CD14-positive monocyte (primary cell): Measurements from ENCODE around the gene FAM181B. TPM values are rescaled to one million over a fixed set of nuclear protein-coding genes. Genes with fewer than 3 reads are reported as not detected.

ENCODE experiments used
- DNase-seq, 3 donors: peaks; one replicate each; pipeline ENCODE4 v3.0.0-alpha.2; 2011 to 2022
- H2AFZ ChIP-seq: 2 replicates; pipeline ENCODE4 v1.6.0; 2012; ENCODE audit warnings: mild to moderate bottlenecking, low read depth, low read length, inconsistent platforms; ENCODE audit not compliant: insufficient read depth, poor library complexity, severe bottlenecking
- H3K27ac ChIP-seq, 2 donors: 1 replicate in 1 of 2; 2 replicates in 1 of 2; pipeline ENCODE4 v1.5.1; 2012 to 2013; ENCODE audit warnings: low read length in 2 of 2, control low read depth in 1 of 2, inconsistent platforms in 1 of 2, low read depth in 1 of 2, mild to moderate bottlenecking in 1 of 2
- H3K27me3 ChIP-seq, 2 donors: one replicate each; pipeline versions ENCODE4 v1.6.0 to v1.6.1; 2011 to 2013; ENCODE audit warnings: low read length in 2 of 2; ENCODE audit not compliant: control insufficient read depth in 2 of 2, insufficient read depth in 2 of 2
- H3K36me3 ChIP-seq, 2 donors: replicated peaks in 1 of 2; 1 replicate in 1 of 2; 2 replicates in 1 of 2; pipeline versions ENCODE4 v1.5.1 to v1.6.1; 2012 to 2013; ENCODE audit warnings: low read length in 2 of 2, control low read depth in 1 of 2, inconsistent platforms in 1 of 2, mild to moderate bottlenecking in 1 of 2; ENCODE audit not compliant: insufficient read depth in 2 of 2, control insufficient read depth in 1 of 2
- H3K4me1 ChIP-seq, 2 donors: 1 replicate in 1 of 2; 2 replicates in 1 of 2; pipeline versions ENCODE4 v1.5.1 to v1.6.1; 2012 to 2013; ENCODE audit warnings: low read length in 2 of 2, control low read depth in 1 of 2, inconsistent platforms in 1 of 2, mild to moderate bottlenecking in 1 of 2, moderate library complexity in 1 of 2; ENCODE audit not compliant: insufficient read depth in 2 of 2, control insufficient read depth in 1 of 2
- H3K4me2 ChIP-seq: replicated peaks from 2 replicates; pipeline ENCODE3; 2012; ENCODE audit warnings: low read length, moderate library complexity, mild to moderate bottlenecking; ENCODE audit not compliant: poor library complexity, severe bottlenecking; ENCODE audit errors: extremely low read depth
- H3K4me3 ChIP-seq, 3 experiments: fragments of 200-600 bp in 1 of 3; sonication (generic) in 1 of 3; replicated peaks in 1 of 3; 1 replicate in 2 of 3; 2 replicates in 1 of 3; pipeline ENCODE4 v1.5.1; 2011 to 2013; ENCODE audit warnings: low read length in 3 of 3, mild to moderate bottlenecking in 3 of 3, control low read depth in 2 of 3, low read depth in 2 of 3, inconsistent platforms in 1 of 3, moderate library complexity in 1 of 3
- H3K79me2 ChIP-seq: 2 replicates; pipeline ENCODE4 v1.6.0; 2012; ENCODE audit warnings: mild to moderate bottlenecking, control low read depth, inconsistent platforms, low read length, moderate library complexity; ENCODE audit not compliant: insufficient read depth
- H3K9ac ChIP-seq: 2 replicates; pipeline ENCODE4 v1.6.0; 2017; ENCODE audit warnings: low read length, mild to moderate bottlenecking; ENCODE audit not compliant: insufficient read depth, poor library complexity, severe bottlenecking
- H3K9me3 ChIP-seq, 2 donors: replicated peaks in 1 of 2; 1 replicate in 1 of 2; 2 replicates in 1 of 2; pipeline versions ENCODE4 v1.5.1 to v1.6.1; 2012 to 2013; ENCODE audit warnings: low read length in 2 of 2, control low read depth in 1 of 2; ENCODE audit not compliant: control insufficient read depth in 1 of 2, insufficient read depth in 1 of 2
- H4K20me1 ChIP-seq: 2 replicates; pipeline ENCODE4 v1.6.0; 2012; ENCODE audit warnings: mild to moderate bottlenecking, low read length, control low read depth, moderate library complexity; ENCODE audit not compliant: insufficient read depth
- H3K27ac Mint-ChIP-seq, 7 donors: one replicate each; pipeline ENCODE4 v1.8.0; 2020; ENCODE audit warnings: mild to moderate bottlenecking in 7 of 7, mixed read lengths in 7 of 7, moderate library complexity in 6 of 7, inconsistent platforms in 2 of 7
- H3K27me3 Mint-ChIP-seq, 3 donors: one replicate each; pipeline ENCODE4 v1.8.0; 2021 to 2022; ENCODE audit warnings: low read depth in 3 of 3, mild to moderate bottlenecking in 3 of 3, mixed read lengths in 3 of 3, moderate library complexity in 3 of 3, inconsistent platforms in 1 of 3
- H3K36me3 Mint-ChIP-seq, 2 donors: one replicate each; pipeline ENCODE4 v1.8.0; 2020; ENCODE audit warnings: mixed read lengths in 2 of 2, inconsistent platforms in 1 of 2, mild to moderate bottlenecking in 1 of 2
- H3K4me1 Mint-ChIP-seq: one replicate; pipeline ENCODE4 v1.8.0; 2020; ENCODE audit warnings: mild to moderate bottlenecking, mixed read lengths
- H3K4me3 Mint-ChIP-seq, 2 donors: one replicate each; pipeline ENCODE4 v1.8.0; 2020; ENCODE audit warnings: mild to moderate bottlenecking in 2 of 2, mixed read lengths in 2 of 2, moderate library complexity in 1 of 2
- H3K9me3 Mint-ChIP-seq, 7 donors: one replicate each; pipeline ENCODE4 v1.8.0; 2020 to 2022; ENCODE audit warnings: mixed read lengths in 7 of 7, mild to moderate bottlenecking in 6 of 7, moderate library complexity in 6 of 7, inconsistent platforms in 2 of 7
- WGBS: methylation state at CpG from one replicate; pipeline ENCODE4 v1.1.5; 2013; ENCODE audit warnings: missing lambda C conversion rate; ENCODE audit not compliant: insufficient coverage; 5-methylcytosine and 5-hydroxymethylcytosine counted together
- intact Hi-C, 2 donors: fragments of 100-400 bp; cut with micrococcal nuclease; formaldehyde crosslinking; loops; one replicate each; pipeline versions ENCODE4 v1.15.0 to v1.15.1; 2023
- polyA minus RNA-seq: library from RNA; depleted of rRNA, polyadenylated mRNA; stranded (reverse); fragments of >200 nt; gene quantifications from 2 replicates; pipeline ENCODE4 v1.2.3, GENCODE V29; 2012
- polyA plus RNA-seq, 3 donors: library from polyadenylated mRNA; depleted of rRNA in 1 of 3; unstranded in 2 of 3; stranded (reverse) in 1 of 3; fragments of 300-500 nt in 2 of 3; fragments of >200 nt in 1 of 3; fragmentation: Illumina TruSeq in 2 of 3; gene quantifications; 1 replicate in 2 of 3; 2 replicates in 1 of 3; pipeline ENCODE4 v1.2.3, GENCODE V29; 2012 to 2021
- total RNA-seq, 12 experiments: library from RNA in 1 of 12; stranded (reverse) in 1 of 12; fragments of 120-200 nt in 1 of 12; gene quantifications; one replicate each; pipeline ENCODE4 v1.2.4 and lab custom pipeline; 2013 to 2026; ENCODE audit warnings: mixed read lengths in 6 of 12, inconsistent platforms in 1 of 12
- TF ChIP-seq, protein P1 (sequence below): fragments of 200-600 bp; IDR thresholded peaks from one replicate; pipeline ENCODE4 v1.8.0; 2022; ENCODE audit warnings: antibody characterized with exemption, mild to moderate bottlenecking

FAM181B gene, protein sequence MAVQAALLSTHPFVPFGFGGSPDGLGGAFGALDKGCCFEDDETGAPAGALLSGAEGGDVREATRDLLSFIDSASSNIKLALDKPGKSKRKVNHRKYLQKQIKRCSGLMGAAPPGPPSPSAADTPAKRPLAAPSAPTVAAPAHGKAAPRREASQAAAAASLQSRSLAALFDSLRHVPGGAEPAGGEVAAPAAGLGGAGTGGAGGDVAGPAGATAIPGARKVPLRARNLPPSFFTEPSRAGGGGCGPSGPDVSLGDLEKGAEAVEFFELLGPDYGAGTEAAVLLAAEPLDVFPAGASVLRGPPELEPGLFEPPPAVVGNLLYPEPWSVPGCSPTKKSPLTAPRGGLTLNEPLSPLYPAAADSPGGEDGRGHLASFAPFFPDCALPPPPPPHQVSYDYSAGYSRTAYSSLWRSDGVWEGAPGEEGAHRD
- not detected for total RNA-seq (2013)
- polyA plus RNA-seq (not detected), polyA minus RNA-seq (not detected in 2 replicates), total RNA-seq (lab: John Stamatoyannopoulos, UW) (0 to 0.69 (median 0.06) reads per million in 11 experiments)

DNA sequence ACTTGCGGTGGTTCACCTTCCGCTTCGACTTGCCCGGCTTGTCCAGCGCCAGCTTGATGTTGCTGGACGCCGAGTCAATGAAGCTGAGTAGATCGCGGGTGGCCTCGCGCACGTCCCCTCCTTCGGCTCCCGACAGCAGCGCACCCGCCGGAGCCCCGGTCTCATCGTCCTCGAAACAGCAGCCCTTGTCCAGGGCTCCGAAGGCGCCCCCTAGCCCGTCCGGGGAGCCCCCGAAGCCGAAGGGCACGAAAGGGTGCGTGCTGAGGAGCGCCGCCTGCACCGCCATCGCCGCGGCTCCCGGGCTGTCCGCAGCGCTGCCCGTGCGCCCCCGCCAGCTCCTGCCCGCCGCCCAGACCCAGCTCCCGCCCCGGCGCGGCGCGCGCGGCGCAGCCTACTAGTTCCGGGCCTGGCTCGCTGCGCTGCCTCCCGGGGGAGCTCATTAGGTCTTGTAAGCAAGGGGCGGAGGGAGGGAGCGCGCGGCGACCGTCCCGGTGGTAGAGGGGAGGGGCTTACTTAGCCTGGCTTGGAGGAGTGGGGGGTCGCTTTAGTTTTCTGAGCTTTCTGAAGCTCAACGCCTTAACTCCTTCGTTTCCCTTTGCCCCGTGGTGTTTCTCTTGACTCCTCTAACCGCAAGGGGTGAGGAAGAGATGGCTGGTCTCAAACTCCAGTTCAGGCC is at the start of gene FAM181B:
FAM181B (minus strand) TSS at position 421 of the 676 bp plus-strand sequence; CDS start at position 286, 135 bp downstream.
- H4K20me1 ChIP-seq, result no peaks in the 10 kb centered on the region
- Mint-ChIP-seq H3K36me3 (peaks cover 0 to 2% of the 10 kb centered on the region in 2 donors), H3K27me3 (peaks cover 50 to 78% (median 61%) of the 10 kb centered on the region in 3 donors), H3K4me3 (peak within 1 kb of the TSS; percentile 51 to 82), H3K4me1 (peaks cover 4% of the 10 kb centered on the region), H3K27ac (no peak within 1 kb of the TSS), H3K9me3 (peaks cover 0 to 17% (median 2%) of the 10 kb centered on the region in 7 donors)
- H3K36me3 ChIP-seq, result no peaks in the 10 kb centered on the region
- no peak within 1 kb of the TSS for H3K4me3 ChIP-seq
- intact Hi-C loops, result no loop called here
- peak within 1 kb of the TSS; percentile 53 for H3K4me2 ChIP-seq
- H3K9ac ChIP-seq, result no peak within 1 kb of the TSS
- H3K4me1 ChIP-seq, result peaks cover 0 to 12% of the 10 kb centered on the region in 2 donors
- peaks cover 60 to 73% of the 10 kb centered on the region in 2 donors for H3K27me3 ChIP-seq
- H3K79me2 ChIP-seq, result no peaks in the 10 kb centered on the region
- H3K9me3 ChIP-seq, result peaks cover 0 to 27% of the 10 kb centered on the region in 2 donors
- no peak within 1 kb of the TSS for H2AFZ ChIP-seq
- under 1% methylated on average over 61 of the region's 67 CpGs for WGBS
- H3K27ac ChIP-seq, result no peak within 1 kb of the TSS
- no peak for DNase-seq
- TF ChIP-seq, protein P1, sequence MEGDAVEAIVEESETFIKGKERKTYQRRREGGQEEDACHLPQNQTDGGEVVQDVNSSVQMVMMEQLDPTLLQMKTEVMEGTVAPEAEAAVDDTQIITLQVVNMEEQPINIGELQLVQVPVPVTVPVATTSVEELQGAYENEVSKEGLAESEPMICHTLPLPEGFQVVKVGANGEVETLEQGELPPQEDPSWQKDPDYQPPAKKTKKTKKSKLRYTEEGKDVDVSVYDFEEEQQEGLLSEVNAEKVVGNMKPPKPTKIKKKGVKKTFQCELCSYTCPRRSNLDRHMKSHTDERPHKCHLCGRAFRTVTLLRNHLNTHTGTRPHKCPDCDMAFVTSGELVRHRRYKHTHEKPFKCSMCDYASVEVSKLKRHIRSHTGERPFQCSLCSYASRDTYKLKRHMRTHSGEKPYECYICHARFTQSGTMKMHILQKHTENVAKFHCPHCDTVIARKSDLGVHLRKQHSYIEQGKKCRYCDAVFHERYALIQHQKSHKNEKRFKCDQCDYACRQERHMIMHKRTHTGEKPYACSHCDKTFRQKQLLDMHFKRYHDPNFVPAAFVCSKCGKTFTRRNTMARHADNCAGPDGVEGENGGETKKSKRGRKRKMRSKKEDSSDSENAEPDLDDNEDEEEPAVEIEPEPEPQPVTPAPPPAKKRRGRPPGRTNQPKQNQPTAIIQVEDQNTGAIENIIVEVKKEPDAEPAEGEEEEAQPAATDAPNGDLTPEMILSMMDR, result no peak

DNA sequence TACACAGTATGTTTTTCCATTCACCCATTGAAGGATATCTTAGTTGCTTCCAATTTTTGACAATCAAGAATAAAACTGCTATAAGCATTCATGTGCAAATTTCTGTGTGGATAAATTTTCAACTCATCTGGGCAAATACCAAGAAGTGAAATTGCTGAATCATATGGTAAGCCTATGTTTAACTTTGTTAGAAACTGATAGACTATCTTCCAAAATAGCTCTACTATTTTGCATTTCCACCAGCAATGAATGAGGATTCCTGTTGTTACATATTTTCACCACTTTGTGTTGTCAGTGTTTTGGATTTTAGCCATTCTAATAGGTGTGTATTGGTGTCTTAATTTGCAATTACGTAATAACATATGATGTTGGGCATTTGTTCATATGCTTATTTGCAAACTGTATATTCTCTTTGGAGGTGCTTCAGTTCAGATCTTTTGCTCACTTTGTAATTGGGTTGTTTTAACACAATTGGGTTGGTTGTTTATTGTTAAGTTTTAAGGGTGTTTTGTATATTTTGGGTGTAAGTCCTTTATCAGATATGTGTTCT is 49.2 kb upstream of the FAM181B start:
- peaks cover 3 to 5% of the 10 kb centered on the region in 2 donors for H3K9me3 ChIP-seq
- H3K27me3 Mint-ChIP-seq, result no peaks in the 10 kb centered on the region
- H3K4me3 Mint-ChIP-seq, result no peak overlapping the region
- H3K4me1 ChIP-seq, result no peaks in the 10 kb centered on the region
- peaks cover 2 to 10% (median 7%) of the 10 kb centered on the region in 7 donors for H3K9me3 Mint-ChIP-seq
- WGBS, result no CpG with 5 or more reads among the region's 1 CpG
- H3K4me3 ChIP-seq, result no peak overlapping the region
- intact Hi-C loops, result no loop called here
- no peak overlapping the region for H3K27ac ChIP-seq
- no peaks in the 10 kb centered on the region for H3K36me3 Mint-ChIP-seq
- no peak overlapping the region for H3K4me2 ChIP-seq
- no peaks in the 10 kb centered on the region for H3K27me3 ChIP-seq
- peaks cover 4% of the 10 kb centered on the region for H3K4me1 Mint-ChIP-seq
- no peaks in the 10 kb centered on the region for H3K36me3 ChIP-seq
- no peak overlapping the region for H3K9ac ChIP-seq
- H2AFZ ChIP-seq, result no peak overlapping the region
- no peaks in the 10 kb centered on the region for H4K20me1 ChIP-seq
- H3K27ac Mint-ChIP-seq, result no peak overlapping the region
- TF ChIP-seq, protein P1, result no peak
- H3K79me2 ChIP-seq, result no peaks in the 10 kb centered on the region
- DNase-seq, result no peak
